ENCODE measurements around the gene ELOVL6.

The ELOVL6 gene

DNA sequence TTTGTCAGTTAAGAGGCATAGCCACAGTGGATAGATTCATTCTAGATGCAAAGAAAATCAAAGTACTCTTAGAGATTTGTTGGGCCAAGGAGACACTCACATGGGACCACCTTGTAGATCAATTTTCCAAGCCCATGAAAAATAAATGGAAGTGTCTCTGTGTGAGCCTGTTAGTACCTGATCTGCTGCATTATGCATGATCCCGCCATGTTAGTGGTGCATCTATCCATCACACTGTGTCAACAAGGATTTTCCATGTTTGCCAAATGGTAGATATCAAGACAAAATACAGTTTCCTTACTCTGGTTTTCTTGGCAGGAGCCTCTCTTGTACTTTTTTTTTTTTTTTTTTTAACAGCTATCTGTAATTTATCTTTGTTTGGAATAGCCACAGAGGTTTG lies 173.4 kb downstream of the ELOVL6 start:
- no peak overlapping the region for H3K4me3 ChIP-seq
- TF ChIP-seq Cebpa-rat (IDR thresholded peaks at IDR 0.05) = no peak
- H3K4me1 ChIP-seq = peaks cover 24% of the 10 kb centered on the region
- H3K27ac ChIP-seq = no peak overlapping the region
- H3K9ac ChIP-seq = no peak overlapping the region
- no peaks in the 10 kb centered on the region for H3K36me3 ChIP-seq
- no peaks in the 10 kb centered on the region; the same call in 1 of the 2 replicates for H3K9me3 ChIP-seq
- no peak overlapping the region for H3K4me2 ChIP-seq
- no peaks in the 10 kb centered on the region for H4K20me1 ChIP-seq
- no peaks in the 10 kb centered on the region for H3K27me3 ChIP-seq

DNA sequence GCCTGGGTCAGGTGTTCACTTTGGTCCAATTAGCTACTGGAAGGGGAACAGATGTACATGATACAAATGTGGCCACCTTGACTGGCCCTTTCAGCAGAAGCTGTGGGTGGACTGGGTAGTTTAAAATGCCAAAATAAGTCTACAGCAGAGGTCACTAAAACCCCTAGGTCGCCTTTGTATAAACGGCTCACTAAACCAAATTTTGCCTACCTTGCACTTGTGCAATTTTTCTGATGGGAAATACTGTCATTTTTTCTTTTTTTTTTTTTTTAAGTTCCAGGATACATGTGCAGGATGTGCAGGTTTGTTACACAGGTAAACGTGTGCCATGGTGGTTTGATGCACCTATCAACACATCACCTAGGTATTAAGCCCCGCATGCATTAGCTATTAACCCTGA lies 176.0 kb downstream of the ELOVL6 start:
- Histone ChIP-seq H3K9ac (no peak overlapping the region), H3K9me3 (no peaks in the 10 kb centered on the region; the same call in 1 of the 2 replicates), H3K4me2 (no peak overlapping the region), H3K4me3 (no peak overlapping the region), H3K27me3 (no peaks in the 10 kb centered on the region), H3K4me1 (peaks cover 17% of the 10 kb centered on the region), H3K27ac (no peak overlapping the region), H4K20me1 (no peaks in the 10 kb centered on the region), H3K36me3 (no peaks in the 10 kb centered on the region)
- TF ChIP-seq Cebpa-rat (IDR thresholded peaks at IDR 0.05) = no peak

DNA sequence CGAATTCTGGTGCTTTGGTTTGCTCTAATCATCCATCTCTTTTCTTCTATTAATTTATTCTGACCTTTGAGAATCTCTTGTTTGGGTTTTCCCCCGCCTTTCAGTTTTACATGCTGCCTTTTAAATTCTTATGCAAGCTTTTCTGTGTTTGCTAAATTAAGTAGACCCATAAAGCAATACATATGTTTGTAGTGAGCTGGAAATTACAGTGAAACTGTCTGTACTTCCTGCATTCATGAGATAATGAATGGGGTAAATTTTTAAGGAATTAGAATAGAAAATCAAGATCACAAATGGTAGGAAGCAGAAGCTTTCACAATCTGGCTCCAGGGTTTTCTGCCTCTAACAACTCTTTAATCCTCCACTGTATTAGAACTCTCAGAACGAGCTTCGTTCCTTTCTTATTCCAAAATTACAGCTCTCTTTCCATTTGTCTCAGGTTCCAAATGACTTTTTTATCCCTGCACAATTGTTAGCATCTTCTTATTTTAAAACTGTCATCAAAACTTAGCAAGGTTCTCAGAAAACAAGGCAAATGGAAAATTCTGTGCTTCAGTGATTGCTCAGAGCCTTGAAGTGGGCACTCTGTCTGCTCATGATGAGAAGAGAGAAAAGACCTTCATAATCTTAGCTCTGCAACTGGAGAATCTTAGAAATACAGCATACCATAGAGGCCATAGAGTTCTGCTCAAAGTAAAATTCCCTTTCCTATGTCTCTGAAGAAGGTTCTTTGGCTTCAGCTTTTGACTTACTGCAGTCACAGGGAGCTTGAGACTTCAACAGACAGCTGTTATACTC lies 177.6 kb downstream of the ELOVL6 start:
- no peak for TF ChIP-seq Cebpa-rat (IDR thresholded peaks at IDR 0.05)
- Histone ChIP-seq H3K9me3 (peaks cover 5% of the 10 kb centered on the region), H3K4me2 (peak overlapping the region; percentile 40), H3K27ac (no peak overlapping the region), H3K9ac (no peak overlapping the region), H3K27me3 (no peaks in the 10 kb centered on the region), H3K36me3 (no peaks in the 10 kb centered on the region), H4K20me1 (no peaks in the 10 kb centered on the region), H3K4me1 (peaks cover 17% of the 10 kb centered on the region), H3K4me3 (no peak overlapping the region)

DNA sequence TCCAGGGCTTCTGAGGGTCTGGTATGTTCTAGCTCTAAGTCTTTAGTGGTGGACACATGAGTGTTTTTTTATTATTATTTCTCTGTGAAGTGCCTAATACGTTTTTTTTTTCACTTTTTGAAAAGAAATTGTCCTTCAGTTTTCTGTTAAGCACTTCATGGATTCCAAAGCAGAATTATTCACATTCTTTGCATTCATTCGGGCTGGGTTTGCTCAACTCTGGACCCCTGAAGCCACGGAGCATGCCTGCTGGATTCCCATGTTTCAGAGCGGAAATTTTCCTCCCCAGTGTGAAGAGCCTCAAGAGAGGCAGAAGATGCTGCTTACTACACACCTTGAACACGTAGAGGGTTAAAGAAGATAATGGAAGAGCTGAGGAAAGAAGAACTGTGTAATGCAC lies 178.3 kb downstream of the ELOVL6 start:
- peaks cover 5% of the 10 kb centered on the region for H3K9me3 ChIP-seq
- no peak for TF ChIP-seq Cebpa-rat (IDR thresholded peaks at IDR 0.05)

DNA sequence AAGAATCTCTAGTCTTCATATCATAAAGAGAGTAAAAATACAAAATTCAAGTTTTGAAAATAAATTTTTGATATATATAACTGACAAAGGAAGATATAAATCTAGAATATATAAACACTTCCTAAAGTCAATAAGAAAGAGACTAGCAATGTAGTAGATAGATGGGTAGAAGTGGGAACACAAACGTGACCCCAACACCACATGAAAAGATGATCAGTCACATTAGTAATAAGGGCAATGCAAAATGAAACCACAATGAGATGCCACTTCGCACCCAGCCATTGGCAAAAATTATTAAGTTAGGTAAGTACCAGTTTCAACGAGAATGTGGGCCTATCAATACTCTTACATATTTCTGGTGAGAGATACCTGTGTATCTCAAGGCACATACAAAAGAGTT lies 179.3 kb downstream of the ELOVL6 start:
- peaks cover 17% of the 10 kb centered on the region for H3K4me1 ChIP-seq
- no peak overlapping the region for H3K9ac ChIP-seq
- H4K20me1 ChIP-seq = no peaks in the 10 kb centered on the region
- H3K4me3 ChIP-seq = no peak overlapping the region
- no peaks in the 10 kb centered on the region for H3K27me3 ChIP-seq
- no peak overlapping the region for H3K27ac ChIP-seq
- H3K4me2 ChIP-seq = no peak overlapping the region
- H3K36me3 ChIP-seq = no peaks in the 10 kb centered on the region
- H3K9me3 ChIP-seq = peaks cover 5% of the 10 kb centered on the region
- TF ChIP-seq Cebpa-rat (IDR thresholded peaks at IDR 0.05) = no peak

More for the DNA sequence above, 178.3 kb downstream of the ELOVL6 start:
- Histone ChIP-seq H3K27me3 (no peaks in the 10 kb centered on the region), H3K27ac (no peak overlapping the region), H3K4me1 (peaks cover 17% of the 10 kb centered on the region), H3K9ac (no peak overlapping the region), H3K36me3 (no peaks in the 10 kb centered on the region), H4K20me1 (no peaks in the 10 kb centered on the region), H3K4me3 (no peak overlapping the region), H3K4me2 (no peak overlapping the region; the same call in 1 of the 2 replicates)

DNA sequence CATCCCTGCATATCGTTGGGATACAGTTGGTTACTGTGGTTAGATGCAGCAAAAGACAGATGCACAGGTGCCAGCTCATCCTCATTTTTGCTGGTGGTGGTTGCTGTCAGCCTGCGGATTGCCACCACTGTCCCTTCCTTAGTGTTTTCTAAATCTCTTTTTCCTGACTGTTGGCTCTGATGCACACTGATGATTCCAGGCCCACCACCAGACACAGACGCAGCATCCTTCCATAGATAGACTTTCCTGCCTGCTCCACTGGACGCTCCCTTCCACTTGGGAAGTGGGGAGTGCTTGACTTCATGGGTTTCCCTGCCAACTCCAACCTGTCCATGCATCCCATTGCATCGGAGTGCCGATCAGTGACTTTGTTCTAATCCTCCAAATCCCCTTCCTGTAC lies 184.2 kb downstream of the ELOVL6 start:
- Histone ChIP-seq H3K36me3 (no peaks in the 10 kb centered on the region), H3K9ac (no peak overlapping the region), H4K20me1 (no peaks in the 10 kb centered on the region), H3K27me3 (no peaks in the 10 kb centered on the region), H3K9me3 (peaks cover 5% of the 10 kb centered on the region; the same call in 1 of the 2 replicates), H3K4me3 (no peak overlapping the region), H3K4me2 (no peak overlapping the region), H3K4me1 (no peaks in the 10 kb centered on the region), H3K27ac (no peak overlapping the region)
- no peak for TF ChIP-seq Cebpa-rat (IDR thresholded peaks at IDR 0.05)

DNA sequence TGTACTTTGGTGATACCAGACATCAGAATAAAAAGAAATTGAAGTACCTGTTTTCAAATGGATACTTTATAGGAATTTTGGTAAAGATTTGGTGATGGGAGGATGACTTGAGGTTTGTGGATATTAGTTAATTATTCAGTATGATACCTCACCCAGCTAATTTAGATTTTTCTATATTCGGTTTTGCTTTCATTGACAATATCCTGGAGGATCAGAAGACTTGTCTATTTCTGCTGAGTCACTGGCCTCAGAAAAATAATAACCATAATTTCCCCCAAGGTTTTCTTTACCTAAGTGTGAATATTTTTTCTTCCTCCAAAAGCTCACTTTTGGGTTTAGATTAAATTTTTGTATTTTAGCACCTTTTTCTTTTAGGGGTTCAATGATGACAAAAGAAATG lies 185.5 kb downstream of the ELOVL6 start:
- no peaks in the 10 kb centered on the region for H4K20me1 ChIP-seq
- H3K4me2 ChIP-seq = no peak overlapping the region
- no peak for TF ChIP-seq Cebpa-rat (IDR thresholded peaks at IDR 0.05)
- H3K27ac ChIP-seq = no peak overlapping the region
- H3K4me1 ChIP-seq = no peaks in the 10 kb centered on the region
- peaks cover 5% of the 10 kb centered on the region; the same call in 1 of the 2 replicates for H3K9me3 ChIP-seq
- no peak overlapping the region for H3K9ac ChIP-seq
- H3K27me3 ChIP-seq = no peaks in the 10 kb centered on the region
- H3K4me3 ChIP-seq = no peak overlapping the region
- H3K36me3 ChIP-seq = no peaks in the 10 kb centered on the region

DNA sequence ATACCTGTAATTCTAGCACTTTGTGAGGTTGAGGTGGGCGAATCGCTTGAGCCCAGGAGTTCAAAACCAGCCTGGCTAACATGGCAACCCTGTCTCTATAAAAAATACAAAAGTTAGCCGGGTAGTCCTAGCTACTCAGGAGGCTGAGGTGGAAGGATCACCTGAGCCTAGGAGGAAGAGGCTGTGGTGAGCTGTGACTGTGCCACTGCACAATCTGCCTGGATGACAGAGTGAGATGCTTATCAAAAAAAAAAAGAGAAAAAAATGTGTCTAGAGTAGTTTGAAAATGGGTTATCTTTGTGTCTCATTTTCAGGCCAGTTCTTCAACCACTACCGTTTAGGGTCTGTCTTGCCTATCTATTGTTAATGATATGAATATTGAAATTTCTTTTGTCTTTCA lies 187.6 kb downstream of the ELOVL6 start:
- Histone ChIP-seq H3K4me1 (peaks cover 16% of the 10 kb centered on the region), H4K20me1 (no peaks in the 10 kb centered on the region), H3K9me3 (no peaks in the 10 kb centered on the region), H3K27ac (no peak overlapping the region), H3K27me3 (no peaks in the 10 kb centered on the region), H3K4me2 (no peak overlapping the region), H3K9ac (no peak overlapping the region), H3K4me3 (no peak overlapping the region), H3K36me3 (no peaks in the 10 kb centered on the region)
- no peak for TF ChIP-seq Cebpa-rat (IDR thresholded peaks at IDR 0.05)

DNA sequence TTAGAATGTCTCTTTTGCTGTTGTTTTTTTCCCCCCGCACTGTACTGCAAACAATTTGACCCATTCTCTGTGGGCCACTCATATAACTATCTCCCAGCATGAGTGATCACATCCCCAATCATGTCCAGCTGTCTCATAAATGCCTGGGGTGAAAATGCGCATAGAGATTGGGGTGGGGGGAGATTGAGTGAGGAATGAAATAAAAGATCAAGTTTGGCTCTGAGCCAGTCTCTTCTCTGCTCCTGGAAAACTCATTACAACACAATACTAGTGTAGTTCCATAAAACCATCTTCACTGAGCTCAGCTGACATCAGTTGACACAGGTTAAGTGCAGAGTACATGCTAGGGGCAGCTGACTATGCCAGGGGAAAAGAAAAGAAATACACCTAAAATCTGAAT lies 188.9 kb downstream of the ELOVL6 start:
- Histone ChIP-seq H3K4me3 (no peak overlapping the region), H3K27ac (no peak overlapping the region), H3K36me3 (no peaks in the 10 kb centered on the region), H3K27me3 (no peaks in the 10 kb centered on the region), H3K9me3 (no peaks in the 10 kb centered on the region), H3K4me1 (peaks cover 18% of the 10 kb centered on the region), H3K9ac (no peak overlapping the region), H3K4me2 (no peak overlapping the region), H4K20me1 (no peaks in the 10 kb centered on the region)
- no peak for TF ChIP-seq Cebpa-rat (IDR thresholded peaks at IDR 0.05)

DNA sequence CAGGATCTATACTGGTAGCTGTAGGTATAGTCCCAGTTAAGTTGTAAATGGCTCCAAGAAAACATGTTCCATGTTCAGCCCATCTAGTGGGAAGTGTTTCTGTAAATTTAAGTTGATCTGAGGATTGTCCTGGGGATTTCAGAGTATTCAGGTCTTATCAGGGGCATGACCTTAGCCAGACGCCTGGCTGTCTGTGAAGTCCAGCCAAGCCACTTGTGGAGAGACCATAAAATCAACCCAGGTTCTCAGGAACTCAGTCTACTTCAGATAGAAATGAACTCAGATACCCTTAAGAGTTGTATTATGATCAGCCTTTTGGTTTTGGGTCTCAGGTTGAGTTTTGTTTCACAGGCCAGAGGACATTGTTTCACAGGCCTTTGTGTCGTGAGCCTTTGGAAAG lies 189.9 kb downstream of the ELOVL6 start:
- H4K20me1 ChIP-seq = no peaks in the 10 kb centered on the region
- no peak overlapping the region for H3K27ac ChIP-seq
- TF ChIP-seq Cebpa-rat (IDR thresholded peaks at IDR 0.05) = no peak
- no peaks in the 10 kb centered on the region for H3K36me3 ChIP-seq
- no peak overlapping the region for H3K4me2 ChIP-seq
- H3K4me3 ChIP-seq = no peak overlapping the region
- H3K9me3 ChIP-seq = no peaks in the 10 kb centered on the region
- H3K9ac ChIP-seq = no peak overlapping the region
- H3K4me1 ChIP-seq = peaks cover 18% of the 10 kb centered on the region
- H3K27me3 ChIP-seq = no peaks in the 10 kb centered on the region
